NT2/D1 (cell line): Measurements from ENCODE around the gene DDX54.

Experiments
- DNase-seq: peaks from one replicate; pipeline ENCODE4 v3.0.0-alpha.2; 2011; ENCODE audit warnings: low read depth, low spot score
- H3K27me3 ChIP-seq: 2 replicates; pipeline ENCODE4 v1.6.0; 2011; ENCODE audit warnings: mild to moderate bottlenecking; ENCODE audit not compliant: insufficient read length, insufficient read depth
- H3K36me3 ChIP-seq: 2 replicates; pipeline ENCODE4 v1.6.1; 2011; ENCODE audit warnings: mild to moderate bottlenecking, low read length, mixed read lengths; ENCODE audit not compliant: insufficient read depth, insufficient read length
- H3K4me1 ChIP-seq: 2 replicates; pipeline ENCODE4 v1.5.1; 2011; ENCODE audit not compliant: insufficient read depth, insufficient read length
- H3K4me3 ChIP-seq: 2 replicates; pipeline ENCODE4 v1.5.1; 2011; ENCODE audit warnings: low read depth; ENCODE audit not compliant: insufficient read length
- H3K9ac ChIP-seq: 2 replicates; pipeline ENCODE4 v1.6.0; 2011; ENCODE audit warnings: low read depth; ENCODE audit not compliant: insufficient read length
- H3K9me3 ChIP-seq: 2 replicates; pipeline ENCODE4 v1.5.1; 2011; ENCODE audit warnings: mild to moderate bottlenecking, low read length; ENCODE audit not compliant: insufficient read depth
- SUZ12 ChIP-seq: IDR thresholded peaks from 2 replicates; pipeline ENCODE4 v1.6.1; 2011; ENCODE audit not compliant: insufficient read length, insufficient read depth; ENCODE audit errors: extremely low read depth
- YY1 ChIP-seq: IDR thresholded peaks from 2 replicates; pipeline ENCODE4 v1.6.1; 2011; ENCODE audit not compliant: insufficient read length, insufficient read depth
- ZNF274 ChIP-seq: IDR thresholded peaks from 2 replicates; pipeline ENCODE4 v1.6.1; 2011; ENCODE audit warnings: mild to moderate bottlenecking, low read depth, low read length

DDX54 gene

DNA sequence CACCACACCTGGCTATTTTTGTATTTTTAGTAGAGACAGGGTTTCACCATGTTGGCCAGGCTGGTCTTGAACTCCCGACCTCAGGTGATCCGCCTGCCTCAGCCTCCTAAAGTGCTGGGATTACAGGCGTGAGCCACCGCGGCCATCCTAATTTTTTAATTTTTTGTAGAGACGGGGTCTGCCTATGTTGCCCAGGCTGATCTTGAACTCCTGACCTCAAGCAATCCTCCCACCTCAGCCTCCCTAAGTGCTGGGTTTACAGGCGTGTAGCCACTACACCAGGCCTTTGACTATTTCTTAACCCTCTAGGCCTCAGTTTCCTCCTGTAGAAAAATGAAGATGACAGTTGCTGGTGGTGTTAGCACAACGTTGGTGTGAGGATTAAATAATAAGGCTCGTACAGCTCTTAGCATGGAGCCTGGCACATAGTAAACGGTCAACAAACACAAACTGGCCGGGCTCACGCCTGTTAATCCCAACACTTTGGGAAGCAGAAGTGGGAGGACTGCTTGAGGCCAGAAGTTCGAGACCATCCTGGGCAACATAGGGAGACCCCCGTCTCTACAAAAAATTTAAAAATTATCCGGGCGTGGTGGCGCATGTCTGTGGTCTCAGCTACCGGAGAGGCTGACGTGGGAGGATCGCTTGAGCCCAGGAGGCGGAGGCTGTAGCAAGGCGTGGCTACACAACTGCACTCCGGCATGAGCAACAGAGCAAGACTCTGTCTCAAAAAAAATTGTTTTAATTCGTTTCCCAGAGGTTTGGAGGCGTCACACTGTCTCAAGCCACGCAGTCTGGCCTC, 979 bp downstream of the DDX54 start:
- no peaks in the 10 kb centered on the region for H3K9me3 ChIP-seq
- TF ChIP-seq ZNF274: no peak
- no peak for TF ChIP-seq SUZ12
- no peak for TF ChIP-seq YY1
- peak overlapping the region; percentile 99 for H3K9ac ChIP-seq
- H3K27me3 ChIP-seq: no peaks in the 10 kb centered on the region
- peaks cover 6% of the 10 kb centered on the region for H3K4me1 ChIP-seq
- peaks cover 60% of the 10 kb centered on the region for H3K36me3 ChIP-seq
- DNase-seq: no peak
- H3K4me3 ChIP-seq: peak overlapping the region; percentile 98

DNA sequence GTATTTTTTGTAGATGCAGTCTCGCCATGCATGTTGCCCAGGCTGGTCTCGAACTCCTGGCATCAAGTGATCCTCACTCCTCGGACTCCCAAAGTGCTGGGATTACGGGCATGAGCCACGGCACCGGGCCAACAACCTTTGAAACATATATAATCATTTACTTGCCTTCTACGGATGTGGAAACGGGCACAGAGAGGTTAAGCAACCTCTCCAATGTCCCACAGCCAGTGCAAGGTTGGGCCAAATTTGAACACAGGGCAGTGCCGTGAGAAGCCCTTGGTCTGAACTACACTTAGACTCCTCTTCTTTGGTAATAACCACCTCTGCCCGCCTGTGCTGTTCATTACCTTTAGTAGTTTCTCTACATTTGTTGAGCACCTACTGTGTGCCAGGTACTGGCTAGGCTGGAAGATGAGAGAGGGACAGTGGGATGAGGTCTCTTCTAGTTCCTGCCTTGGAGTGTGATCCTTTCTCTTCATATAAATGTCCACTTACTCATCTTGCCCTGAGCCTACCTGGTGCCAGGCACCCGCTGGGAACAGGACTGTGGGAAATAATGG, 2.2 kb downstream of the DDX54 start:
- Histone ChIP-seq H3K36me3 (peaks cover 63% of the 10 kb centered on the region), H3K9ac (no peak overlapping the region), H3K27me3 (no peaks in the 10 kb centered on the region), H3K9me3 (no peaks in the 10 kb centered on the region), H3K4me1 (peaks cover 6% of the 10 kb centered on the region), H3K4me3 (no peak overlapping the region)
- no peak for TF ChIP-seq SUZ12
- TF ChIP-seq YY1: no peak
- no peak for TF ChIP-seq ZNF274
- DNase-seq: no peak

GRCh38 chr12:113181975-113182374, 3.3 kb downstream of the DDX54 start:
- no peak overlapping the region for H3K4me3 ChIP-seq
- peaks cover 70% of the 10 kb centered on the region for H3K36me3 ChIP-seq
- H3K9me3 ChIP-seq: no peaks in the 10 kb centered on the region
- H3K4me1 ChIP-seq: peaks cover 6% of the 10 kb centered on the region
- no peak overlapping the region for H3K9ac ChIP-seq
- DNase-seq: no peak
- TF ChIP-seq ZNF274 (no peak), YY1 (no peak), SUZ12 (no peak)
- no peaks in the 10 kb centered on the region for H3K27me3 ChIP-seq

GRCh38 chr12:113180333-113180732, 4.9 kb downstream of the DDX54 start:
- TF ChIP-seq ZNF274 (no peak), SUZ12 (no peak), YY1 (no peak)
- Histone ChIP-seq H3K4me3 (no peak overlapping the region), H3K36me3 (peaks cover 75% of the 10 kb centered on the region), H3K27me3 (no peaks in the 10 kb centered on the region), H3K9me3 (no peaks in the 10 kb centered on the region), H3K9ac (no peak overlapping the region), H3K4me1 (peaks cover 4% of the 10 kb centered on the region)
- DNase-seq: no peak

DNA sequence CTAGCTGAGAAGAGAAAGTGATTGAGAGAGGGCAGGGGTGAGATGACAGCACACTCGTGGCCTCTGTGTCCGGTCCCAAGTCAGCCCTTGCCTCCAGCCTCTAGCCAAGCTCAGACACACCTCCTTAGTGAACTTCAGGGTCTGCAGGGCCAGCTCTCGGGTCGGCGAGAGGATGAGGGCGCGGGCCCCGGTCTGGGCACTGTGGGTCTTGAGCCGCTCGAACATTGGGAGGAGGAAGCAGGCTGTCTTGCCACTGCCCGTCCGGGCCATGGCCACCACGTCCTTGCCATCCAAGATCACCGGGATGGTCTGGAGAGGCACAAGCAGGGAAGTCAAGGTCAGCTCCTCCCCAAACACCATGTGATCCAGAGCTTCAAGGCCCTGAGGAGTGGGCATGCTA, 6.3 kb downstream of the DDX54 start:
- DNase-seq: no peak
- Histone ChIP-seq H3K27me3 (no peaks in the 10 kb centered on the region), H3K9me3 (no peaks in the 10 kb centered on the region), H3K36me3 (peaks cover 87% of the 10 kb centered on the region), H3K4me1 (peaks cover 4% of the 10 kb centered on the region), H3K4me3 (no peak overlapping the region), H3K9ac (no peak overlapping the region)
- TF ChIP-seq SUZ12 (no peak), ZNF274 (no peak), YY1 (no peak)

- DNase-seq: no peak
- H3K9ac ChIP-seq: no peak overlapping the region
- H3K4me3 ChIP-seq: no peak overlapping the region
- H3K36me3 ChIP-seq: peaks cover 92% of the 10 kb centered on the region
- H3K27me3 ChIP-seq: no peaks in the 10 kb centered on the region
- H3K4me1 ChIP-seq: no peaks in the 10 kb centered on the region
- H3K9me3 ChIP-seq: no peaks in the 10 kb centered on the region
- TF ChIP-seq ZNF274: no peak
Measured at GRCh38 chr12:113174461-113175384, 10.6 kb downstream of the DDX54 start.
